SH-SY5Y (cell line): ENCODE measurements around the gene TMEM50B.

Experiments used
- GATA2 ChIP-seq: IDR thresholded peaks from 2 replicates; pipeline ENCODE4 v1.6.1; 2011; ENCODE audit warnings: mild to moderate bottlenecking, low read depth, low read length
- GATA3 ChIP-seq: IDR thresholded peaks from 2 replicates; pipeline ENCODE4 v1.6.1; 2011; ENCODE audit warnings: low read depth, mild to moderate bottlenecking, low read length, moderate library complexity

DNA sequence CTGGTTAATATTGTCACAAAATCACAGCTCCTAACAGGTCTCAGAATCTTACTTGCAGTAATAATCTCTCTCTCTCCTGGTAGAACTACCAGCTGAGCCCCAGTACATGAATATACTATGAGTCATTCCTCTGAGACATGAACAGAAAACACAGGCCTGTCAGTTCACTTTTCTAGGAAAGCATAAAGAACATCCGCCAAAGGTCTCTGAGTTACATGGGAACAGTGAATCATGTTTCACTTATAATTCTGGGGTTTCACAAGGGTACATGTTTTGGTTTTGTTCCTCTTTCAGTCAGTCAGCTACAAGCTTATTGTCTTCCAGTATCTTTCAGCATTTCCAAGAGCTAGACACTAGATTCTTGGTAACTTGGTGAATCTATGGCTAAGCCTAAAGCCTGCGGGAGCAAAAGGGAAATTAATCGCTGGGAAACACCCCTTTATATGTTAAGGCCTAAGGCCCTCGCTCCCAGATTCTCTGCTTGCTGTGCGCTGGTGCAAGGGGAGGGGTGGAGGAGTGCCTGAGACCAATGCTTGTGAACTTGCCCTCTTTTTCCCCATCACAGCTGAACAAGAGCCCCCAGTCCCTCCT, 44.9 kb downstream of the TMEM50B start:
- TF ChIP-seq GATA2 (no peak), GATA3 (no peak)
